ENCODE measurements around the gene FYB1.

The FYB1 gene

GRCh38 chr5:39203951-39204350, 15.4 kb downstream of the FYB1 start:
- DNase-seq (ENCODE audit: low spot score), result no peak

GRCh38 chr5:39203275-39203922, 16.0 kb downstream of the FYB1 start:
- DNase-seq (ENCODE audit: low spot score), result no peak

- no peak for DNase-seq (ENCODE audit: low spot score)
Observed at GRCh38 chr5:39202597-39203274, 16.6 kb downstream of the FYB1 start.

DNA sequence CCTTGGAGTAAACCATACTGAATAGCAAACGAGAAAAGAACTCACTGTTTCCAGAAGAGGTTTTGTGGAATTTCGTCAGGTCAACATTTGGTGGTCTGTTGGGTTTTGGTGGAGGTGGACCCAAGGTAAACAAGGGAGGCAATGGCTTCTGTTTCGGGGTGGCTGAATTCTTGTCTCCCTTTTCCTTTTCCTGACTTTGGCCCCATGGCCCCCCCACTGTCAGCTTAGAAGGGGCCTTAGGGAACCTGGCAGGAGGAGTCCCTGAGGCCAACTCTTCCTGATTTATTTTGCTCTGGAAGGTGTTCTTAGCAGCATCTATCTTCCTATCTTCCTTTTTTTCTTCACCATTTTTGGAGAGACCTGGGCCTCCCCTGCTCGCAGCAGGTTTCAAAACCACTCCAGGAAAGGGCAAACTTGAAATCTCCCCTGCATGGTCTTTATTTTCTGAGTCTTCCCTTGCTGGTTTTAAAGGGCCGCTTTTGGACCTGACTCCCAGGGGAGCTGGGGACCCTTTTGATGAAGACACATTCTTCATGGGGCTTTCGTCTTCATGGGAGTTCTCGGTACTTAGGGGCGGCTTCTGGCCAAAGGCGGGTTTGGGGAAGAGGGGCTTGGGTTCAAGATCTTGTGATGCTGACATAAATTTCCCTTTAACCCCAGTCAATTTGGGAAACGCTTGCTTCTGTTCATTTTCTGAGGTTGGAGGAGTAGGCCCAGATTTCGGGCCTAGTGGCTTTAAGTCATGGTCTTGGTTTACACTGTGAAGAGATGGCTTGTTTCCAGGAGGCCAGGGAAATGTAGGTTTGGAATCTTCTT, 17.4 kb downstream of the FYB1 start:
- no peak for DNase-seq (ENCODE audit: low spot score)

DNA sequence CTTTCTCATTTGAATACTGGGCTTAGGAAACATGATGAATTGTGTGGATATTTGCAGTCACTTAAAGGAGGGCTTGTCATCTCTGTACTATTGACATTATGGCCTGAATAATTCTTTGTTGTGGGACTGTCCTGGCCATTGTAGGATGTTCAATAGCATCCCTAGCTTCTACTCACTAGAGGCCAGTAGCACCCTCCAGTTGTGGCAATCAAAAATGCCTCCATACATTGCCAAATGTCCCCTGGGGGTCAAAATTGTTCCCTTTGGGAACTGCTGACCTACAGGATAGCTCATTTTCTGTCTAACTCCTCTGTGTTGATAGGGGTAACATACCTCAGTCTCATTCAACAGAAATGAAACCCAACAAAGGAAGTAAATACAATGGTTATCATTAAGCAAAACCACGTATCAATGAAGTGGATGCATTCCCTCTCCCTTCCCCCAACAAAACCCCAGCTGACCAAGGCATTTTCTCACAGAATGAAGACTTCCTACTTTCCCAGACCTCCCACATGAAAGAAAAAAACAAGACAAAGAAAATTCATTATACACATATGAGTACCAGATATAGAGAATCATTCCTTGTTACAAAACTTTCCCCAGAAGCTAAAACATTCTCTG, 18.1 kb downstream of the FYB1 start:
- no peak for DNase-seq (ENCODE audit: low spot score)

GRCh38 chr5:39200081-39200480, 19.3 kb downstream of the FYB1 start:
- no peak for DNase-seq (ENCODE audit: low spot score)

DNA sequence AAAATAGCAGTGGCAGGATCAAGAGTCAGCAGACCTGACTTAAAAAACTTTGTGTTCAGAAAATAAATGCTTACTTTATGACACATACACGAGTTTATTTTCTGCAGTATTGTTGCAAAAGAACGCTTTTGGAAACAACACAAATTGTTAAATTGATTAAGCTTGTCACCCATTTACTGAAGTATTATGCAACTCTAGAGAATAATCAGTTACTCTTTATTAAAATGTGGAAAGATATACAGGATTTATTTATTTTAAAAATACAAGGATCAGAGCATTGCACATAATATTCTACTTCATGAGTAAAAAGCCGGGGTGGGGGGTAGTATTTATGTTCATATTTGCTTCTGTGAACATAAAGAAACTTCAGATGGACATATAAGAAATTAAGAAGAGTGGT, 20.0 kb downstream of the FYB1 start:
- DNase-seq (ENCODE audit: low spot score), result no peak

- no peak for DNase-seq (ENCODE audit: low spot score)
Observed at GRCh38 chr5:39198127-39198526, 21.2 kb downstream of the FYB1 start.

DNA sequence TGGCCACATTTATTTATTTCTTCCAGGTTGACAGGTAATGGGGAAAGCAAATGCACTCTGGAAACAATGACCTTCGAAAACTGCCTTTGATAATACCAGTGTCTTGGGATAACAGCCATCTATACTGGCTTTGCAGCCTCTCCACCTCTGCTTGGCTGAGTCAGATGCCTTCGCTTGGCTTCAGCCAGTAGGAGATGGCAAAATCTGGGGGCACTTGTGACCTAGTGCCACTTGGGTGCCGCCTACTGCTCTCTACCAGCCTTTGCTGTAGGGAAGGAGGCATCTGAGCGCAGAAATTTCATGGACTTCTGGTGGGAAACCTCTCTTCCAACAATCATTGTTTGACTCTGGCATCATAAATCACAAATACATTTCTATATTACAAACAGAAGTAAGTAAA, 21.8 kb downstream of the FYB1 start:
- no peak for DNase-seq (ENCODE audit: low spot score)

DNA sequence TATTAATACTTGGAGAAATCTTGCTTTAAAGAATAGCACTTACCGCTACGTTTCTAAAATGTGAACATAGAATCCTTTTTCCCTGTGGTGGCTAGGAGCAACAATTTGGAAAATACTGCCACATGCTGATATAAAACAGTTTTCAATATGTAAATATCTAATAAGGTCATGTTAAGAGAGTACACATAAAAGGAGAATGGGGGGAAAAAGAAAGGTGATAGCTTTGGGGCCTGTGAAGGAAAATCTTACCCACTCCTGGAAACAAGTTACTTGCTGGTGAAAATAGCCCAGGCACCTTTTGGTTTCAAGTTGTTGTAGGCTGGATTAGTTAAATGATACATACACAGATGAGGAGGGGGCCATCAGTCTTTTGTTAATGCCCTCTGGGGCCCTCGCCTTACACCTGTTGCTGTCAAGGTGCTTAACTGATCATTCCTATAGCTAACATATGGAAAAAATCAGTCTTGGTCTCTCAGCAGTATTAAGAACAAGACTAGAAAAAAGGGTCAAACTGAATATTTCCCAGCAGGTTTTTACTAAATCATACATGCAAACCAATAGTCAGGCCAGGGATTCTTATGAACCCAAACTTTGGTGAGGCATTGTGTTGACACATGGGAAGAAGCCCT, 24.1 kb downstream of the FYB1 start:
- no peak for DNase-seq (ENCODE audit: low spot score)

DNA sequence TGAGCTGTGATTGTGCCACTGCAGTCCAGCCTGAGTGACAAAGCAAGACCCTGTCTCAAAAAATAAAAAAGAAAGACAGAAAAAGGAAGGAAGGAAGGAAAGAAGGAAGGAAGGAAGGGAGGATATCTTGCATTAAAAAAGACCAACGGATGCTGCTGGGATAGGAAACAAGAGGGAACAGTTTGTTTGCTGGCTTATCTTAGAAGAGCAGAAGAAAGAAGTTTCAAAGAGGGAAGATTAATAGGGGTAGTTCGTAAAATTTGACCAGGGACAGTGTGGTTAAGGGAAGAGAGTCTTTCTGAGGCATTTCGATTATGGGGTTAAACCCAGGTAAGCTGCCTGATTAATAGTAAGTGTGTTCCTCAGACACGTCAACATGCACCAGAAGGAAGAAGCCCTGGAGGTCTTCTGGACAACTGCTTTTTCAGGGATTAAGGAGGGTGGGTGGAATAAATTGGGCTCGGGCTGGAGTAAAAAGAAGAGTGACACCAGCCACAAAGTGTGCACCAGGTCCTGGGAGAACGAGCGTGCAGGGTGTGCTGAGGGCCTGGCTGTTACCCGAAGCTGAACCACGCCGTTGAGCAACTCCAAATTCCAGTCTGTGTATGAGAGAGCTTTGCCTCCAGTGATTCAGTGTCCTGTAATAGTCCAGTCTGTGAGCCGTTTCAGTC, 24.8 kb downstream of the FYB1 start:
- DNase-seq (ENCODE audit: low spot score), result no peak

- DNase-seq (ENCODE audit: low spot score), result no peak
Observed at GRCh38 chr5:39193553-39194465, 25.6 kb downstream of the FYB1 start.

GRCh38 chr5:39192450-39193160, 26.8 kb downstream of the FYB1 start:
- no peak for DNase-seq (ENCODE audit: low spot score)

- DNase-seq (ENCODE audit: low spot score), result no peak
Observed at GRCh38 chr5:39191216-39191615, 28.1 kb downstream of the FYB1 start.

- no peak for DNase-seq (ENCODE audit: low spot score)
Observed at GRCh38 chr5:39190311-39191102, 28.9 kb downstream of the FYB1 start.

DNA sequence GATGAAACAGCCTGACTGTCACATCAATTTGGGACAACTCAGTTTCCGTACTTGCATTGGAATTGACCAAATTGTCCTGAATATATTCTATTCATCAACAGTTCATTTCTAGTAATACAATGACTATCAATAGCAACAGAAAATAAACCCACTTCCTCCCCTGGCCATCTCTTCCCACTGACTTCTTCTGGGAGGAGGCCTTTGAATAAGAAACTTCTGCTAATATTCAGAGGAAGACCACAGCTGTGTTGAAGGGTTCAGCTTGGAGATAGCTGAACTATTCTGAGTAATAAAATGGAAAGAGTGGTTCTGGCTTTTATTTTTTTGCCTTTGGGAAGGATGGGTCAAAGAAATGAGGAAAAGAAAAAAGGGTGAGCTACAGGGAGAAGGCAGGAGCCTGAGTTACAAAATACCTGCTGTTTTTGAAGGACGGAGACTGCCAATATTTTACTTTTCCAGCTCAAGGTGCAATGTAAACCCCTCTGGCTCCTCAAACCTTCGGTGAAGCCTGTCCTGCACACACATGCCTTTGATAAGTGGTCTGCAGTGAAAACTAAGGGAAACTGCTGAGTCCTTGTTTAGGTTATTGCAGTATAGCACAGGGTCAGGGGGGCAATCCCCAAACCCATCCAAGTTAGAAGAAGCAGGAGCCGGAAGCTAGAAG, 29.9 kb downstream of the FYB1 start:
- DNase-seq (ENCODE audit: low spot score), result no peak

DNA sequence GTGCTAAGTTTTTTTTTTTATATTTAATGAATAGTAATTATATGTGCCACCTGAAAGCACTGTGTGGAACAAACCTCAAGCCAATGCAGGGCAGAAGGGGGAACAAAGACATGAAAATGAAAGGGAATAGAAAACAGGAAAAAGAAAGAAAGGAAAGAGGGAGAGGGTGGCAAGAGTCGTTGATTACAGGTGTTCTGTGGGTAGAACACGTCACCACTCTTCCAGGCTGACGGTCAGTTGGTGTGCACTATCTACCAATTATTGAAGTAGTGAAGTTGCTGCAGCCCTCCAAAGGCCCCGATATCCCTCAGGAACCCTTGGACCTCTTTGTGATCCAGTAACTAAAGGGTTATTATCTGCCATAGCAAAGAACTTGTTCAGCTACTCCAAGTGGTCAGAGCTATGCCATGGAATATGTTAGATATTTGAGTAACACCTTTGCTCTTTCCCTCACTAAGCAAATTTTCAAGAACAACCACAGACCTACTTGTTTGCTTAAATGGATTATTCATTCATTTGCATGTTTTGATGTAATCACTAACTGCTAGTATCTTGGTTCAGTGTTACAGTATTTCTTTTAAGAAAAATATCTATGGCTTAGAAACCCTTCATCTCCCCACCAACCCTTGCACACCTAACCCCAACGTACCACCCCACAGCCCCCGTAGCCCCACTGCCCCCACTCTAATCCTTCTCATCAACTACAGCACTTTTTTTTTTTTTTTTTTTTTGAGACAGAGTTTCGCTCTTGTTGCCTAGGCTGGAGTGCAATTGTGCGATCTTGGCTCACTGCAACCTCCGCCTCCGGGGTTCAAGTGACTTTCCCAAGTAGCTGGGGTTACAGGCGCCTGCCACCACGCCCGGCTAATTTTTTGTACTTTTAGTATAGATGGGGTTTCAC, 31.3 kb downstream of the FYB1 start:
- DNase-seq (ENCODE audit: low spot score), result no peak

Measured in germinal center (tissue), 1 donor.